Activated gamma-delta T cell treated with Interleukin-2 at 50 U/mL for 16 hours (primary cell): ENCODE results near the gene ZMYND12.

Experiments used
- DNase-seq: peaks from one replicate; pipeline ENCODE4 v3.0.0-alpha.2; 2020

The ZMYND12 gene

DNA sequence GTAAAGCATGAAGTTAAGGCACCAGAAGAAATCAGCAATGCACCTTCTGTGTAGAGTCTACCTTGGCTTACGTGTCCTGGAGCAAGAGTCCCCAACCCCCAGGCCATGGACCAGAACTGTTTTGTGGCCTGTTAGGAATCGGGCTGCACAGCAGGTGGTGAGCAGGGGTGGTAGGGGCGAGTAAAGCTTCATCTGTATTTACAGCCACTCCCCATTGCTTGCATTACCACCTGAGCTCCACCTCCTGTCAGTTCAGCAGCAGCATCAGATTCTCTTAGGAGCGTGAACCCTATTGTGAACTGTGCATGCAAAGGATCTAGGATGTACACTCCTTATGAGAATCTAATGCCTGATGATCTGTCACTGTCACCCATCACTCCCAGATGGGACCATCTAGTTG lies 21.5 kb downstream of the ZMYND12 start:
- no peak for DNase-seq

DNA sequence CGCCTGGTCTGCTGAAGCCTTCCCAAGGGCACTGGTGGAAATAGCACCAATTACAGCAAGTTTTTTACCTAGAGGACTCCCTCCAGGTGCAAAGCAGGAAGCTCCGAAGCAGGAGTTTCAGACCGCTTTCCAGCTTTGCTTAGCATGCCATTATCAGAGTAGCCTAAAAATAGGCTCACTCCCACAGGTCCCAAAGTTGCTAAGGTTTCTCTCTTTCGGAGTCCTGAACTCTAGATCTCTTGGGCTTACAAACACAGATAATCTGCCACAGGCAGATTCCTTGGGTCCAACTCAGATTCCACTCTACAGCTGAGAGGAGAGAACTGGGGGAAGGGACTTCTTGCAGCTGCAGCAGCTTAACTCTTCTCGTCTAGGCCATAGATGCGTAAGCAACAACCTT lies 22.5 kb downstream of the ZMYND12 start:
- no peak for DNase-seq

DNA sequence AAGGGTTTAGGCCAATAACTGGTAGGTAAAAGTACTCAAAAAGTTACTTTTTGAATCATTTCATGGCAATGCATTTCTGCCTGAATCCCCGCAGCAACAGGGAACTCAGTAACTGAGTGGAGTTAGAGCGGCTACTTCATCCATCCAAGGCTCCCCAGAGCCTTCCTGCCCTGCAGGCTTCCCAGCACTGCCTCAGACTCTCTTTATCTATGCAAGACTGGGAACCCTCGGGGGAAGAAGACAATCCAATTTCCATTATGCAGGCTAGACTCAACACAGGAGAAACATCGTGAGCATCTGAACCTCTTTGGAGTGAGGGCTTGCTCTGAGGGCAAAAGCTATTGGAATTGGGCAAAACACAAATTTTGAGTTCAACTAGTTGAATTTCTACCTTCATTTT lies 23.1 kb downstream of the ZMYND12 start:
- DNase-seq: no peak

DNA sequence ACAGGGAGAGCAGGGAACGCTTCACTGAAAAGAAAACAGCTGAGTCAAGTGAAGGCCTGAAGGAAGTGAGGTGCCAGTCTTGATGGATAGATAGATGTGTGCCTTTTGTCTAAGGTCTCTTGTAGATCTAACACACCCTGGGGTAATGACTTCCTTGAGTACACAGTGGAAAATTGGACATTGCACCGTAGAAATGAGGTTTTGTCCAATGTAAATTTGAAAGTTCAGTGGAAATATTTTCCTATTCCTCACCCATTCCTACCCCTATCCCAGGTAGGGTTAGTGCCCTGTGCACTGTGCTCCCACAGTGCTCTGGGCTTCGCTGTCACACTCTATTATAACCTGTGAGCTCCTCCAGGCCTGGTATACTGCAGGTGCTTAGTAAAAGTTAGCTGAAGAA lies 24.3 kb downstream of the ZMYND12 start:
- no peak for DNase-seq

DNA sequence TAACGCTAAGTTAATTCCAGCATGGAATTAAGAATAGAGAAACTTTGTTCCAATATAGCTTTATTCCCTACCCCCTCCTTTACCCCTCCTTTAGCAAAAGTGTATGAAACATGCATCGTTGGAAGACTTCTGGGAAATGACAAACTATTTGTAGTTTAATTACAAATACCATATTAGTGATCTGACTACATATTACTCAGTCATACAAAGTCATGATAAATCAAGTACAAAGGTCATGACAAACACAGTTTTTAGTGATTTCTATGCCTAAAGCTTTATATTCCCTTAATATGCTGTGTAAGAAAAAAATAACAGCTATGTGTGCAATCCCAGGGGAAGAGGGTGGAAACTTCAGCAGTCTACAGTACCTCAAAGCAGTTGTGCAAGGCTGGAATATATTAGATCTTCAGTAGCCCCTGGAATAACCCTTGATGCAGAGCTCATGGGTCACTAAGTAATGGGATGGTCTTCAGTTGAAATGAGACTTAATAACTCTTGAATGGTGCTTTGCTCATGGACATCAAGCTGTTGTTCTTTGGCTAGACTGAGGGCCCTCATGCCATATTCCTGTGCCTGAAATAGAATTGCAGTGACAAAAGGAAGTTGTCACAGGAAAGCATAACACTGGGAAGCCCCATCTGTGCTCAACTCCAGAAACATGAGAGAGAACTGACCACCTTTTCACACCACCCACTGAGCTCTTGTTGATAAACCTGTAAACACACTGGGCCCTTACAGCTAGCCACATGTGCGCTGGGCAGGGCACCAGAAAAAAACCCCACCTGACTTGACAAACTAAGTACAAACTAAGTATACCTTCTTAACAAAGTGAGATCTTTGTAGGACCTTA lies 25.3 kb downstream of the ZMYND12 start:
- DNase-seq: no peak

DNA sequence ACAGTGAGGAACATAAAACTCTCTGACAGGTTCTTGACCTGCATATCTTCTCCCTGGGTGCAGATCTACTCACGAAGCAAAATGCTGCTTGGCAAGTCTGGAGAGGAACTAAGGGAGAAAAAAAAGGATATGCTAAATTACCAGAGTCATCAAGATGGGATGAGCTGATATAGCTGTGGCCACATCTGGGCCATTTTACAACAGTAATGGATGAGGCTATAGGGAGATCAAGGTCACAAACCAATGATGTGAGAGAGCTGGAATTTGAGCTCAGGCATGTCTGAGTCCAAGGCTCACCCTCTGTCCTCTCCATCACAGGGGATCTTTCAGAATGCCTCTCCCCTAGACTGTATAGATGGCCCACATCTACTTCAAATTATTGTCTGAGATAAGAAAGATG lies 26.2 kb downstream of the ZMYND12 start:
- DNase-seq: no peak

DNA sequence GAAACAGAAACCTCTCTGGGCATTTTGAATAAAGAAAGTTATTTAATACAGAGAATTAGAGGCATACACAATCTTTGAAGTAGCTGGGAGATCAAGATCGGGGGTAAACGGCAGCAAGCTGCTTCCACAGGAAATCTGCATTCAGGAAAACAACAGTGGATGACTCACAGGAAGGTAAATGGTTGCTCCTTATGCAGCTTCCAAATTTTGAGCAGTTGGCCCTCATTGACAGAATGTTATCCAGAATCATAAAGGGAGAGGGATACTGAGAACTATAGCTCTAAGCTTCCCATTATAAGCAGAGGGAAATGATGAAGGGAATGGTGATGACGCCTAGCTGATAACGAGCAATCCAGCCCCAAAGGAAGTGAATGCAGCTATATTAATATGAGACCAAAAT lies 28.6 kb downstream of the ZMYND12 start:
- DNase-seq: no peak

DNA sequence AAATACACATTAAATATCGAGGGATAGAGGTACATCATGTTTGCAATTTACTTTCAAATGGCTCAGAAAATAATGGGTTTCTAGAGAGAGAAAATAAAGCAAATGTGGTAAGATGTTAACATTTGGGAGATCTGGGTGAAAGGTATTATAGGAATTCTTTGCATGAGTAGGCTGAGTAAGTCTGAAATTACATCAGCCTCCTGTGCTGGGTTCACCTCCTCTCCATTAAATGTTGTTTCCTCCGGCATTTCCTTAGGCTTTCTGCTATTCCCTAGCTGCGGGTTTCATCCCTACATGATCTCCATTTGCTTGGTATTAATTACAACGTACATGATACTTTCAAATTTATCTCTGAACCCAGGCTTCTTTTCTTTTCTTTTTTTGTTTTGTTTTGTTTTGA lies 31.6 kb downstream of the ZMYND12 start:
- DNase-seq: no peak

DNA sequence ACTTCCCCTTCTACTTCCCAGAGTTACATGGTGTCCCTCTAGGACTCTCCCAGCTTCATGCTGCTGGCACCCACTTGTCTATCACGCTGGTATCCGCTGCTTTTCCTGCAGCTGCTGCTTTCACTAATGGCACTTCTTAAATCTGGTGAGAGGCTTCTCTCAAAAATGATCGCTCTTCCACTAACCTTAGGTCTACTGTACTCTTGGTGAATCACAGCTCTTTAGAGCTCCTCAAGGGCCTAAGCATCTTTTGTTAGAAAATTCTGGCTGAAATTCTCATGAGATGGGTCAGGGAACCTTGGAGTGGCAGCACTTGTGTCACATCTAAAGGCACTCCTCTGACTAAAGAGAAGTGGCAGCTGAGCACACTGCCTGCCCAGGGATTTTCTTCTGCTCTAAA lies 32.1 kb downstream of the ZMYND12 start:
- DNase-seq: no peak

DNA sequence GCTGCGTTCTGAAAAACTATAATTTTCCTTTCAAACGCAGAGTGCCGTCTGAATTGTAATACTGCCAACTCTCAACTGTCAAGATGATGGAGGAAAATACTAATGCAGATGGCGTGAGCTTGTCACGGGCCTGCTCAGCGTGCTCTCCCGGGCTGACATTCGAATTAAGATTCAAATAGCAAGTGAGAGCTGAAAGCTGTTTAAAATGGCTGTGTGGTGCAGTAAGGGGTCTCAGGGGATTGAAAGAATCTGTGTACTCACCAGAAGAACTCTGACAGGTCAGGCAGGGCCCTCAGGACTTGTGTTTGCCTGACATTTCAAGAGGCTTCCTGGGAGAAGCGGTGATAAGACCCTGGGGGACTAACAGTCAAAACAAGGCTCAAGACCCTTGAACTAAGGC lies 33.1 kb downstream of the ZMYND12 start:
- DNase-seq: no peak

DNA sequence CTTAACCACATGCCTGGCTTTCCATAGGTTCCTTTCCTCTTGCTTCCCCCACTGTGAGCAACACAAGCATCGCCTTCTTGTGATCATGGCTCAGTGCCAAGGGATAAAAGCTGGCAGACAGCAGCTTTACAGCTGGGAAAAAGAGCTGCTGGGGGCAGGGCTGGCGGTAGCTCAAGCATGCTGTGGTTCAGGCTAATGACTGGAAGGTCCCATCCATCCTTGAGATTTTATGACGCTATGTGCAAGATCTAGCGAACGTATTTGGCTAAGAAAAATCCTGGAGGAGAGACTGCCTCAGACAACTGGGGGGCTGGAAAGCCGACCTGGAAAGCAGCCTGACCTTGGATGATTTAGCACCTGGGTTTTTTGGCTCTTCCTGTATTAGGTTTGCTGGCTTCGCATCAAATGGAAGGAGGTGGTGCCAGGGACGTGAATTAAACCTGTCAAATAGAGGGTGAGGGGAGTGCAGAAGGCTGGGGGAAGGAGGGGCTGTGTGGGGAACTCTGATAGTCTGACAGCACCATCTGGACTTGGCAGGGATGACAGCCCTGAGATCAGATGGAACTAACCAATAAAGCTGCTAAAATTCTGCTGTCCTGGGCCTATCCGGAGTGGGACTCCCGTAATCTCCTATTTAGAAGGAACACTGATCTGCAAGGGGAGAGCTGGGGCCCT lies 34.8 kb downstream of the ZMYND12 start:
- DNase-seq: no peak

DNA sequence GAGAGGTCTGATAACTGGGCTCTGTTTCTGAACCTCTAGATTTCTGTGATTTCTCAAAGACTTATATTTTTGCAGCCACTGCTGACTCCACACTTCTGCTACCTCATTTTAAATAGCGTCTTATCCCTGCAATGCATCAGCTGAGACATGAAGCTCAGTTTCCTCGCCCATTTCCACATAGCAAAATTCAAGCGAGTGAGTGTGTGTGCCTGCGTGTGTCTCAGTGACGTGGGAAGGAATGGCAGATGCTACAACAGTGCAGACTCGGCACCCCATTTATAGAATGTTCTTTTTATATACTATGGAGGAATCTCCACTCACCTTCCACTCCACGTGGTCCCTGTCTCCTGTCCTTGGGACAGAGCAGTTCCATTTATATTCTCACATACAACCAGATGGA lies 35.7 kb downstream of the ZMYND12 start:
- DNase-seq: no peak

DNA sequence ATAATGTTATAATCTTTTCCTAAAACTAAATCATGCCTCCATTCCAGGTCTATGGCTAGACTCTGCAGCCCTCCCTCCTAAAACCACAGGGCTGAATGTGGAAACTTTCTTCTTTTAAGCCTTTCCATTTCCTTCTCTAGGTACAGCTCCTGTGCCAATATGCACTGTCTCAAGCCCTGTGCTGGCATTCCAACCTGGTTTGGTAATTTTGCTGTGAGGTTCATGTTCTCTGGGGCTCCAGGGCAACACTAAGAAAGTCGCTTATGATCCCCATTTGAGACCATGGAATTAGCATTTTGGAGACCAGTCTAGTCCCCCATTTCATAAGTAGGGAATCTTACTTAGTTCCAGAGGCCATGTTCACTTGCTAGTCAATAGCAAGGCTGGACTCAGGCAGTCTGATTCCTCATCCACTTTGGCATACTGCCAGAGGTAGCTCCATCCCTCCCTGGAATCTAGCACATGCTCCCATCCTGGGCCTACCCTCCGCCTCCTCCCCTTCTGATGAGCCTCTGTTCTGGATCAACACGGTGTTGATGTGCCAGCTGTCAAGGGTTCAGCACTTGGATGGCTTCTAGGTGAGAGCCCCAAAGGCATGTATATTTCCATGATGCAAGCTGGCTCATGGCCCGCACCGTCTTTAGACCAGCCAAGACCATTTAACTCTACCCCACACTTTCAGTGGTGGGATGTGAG lies 36.5 kb downstream of the ZMYND12 start:
- no peak for DNase-seq

DNA sequence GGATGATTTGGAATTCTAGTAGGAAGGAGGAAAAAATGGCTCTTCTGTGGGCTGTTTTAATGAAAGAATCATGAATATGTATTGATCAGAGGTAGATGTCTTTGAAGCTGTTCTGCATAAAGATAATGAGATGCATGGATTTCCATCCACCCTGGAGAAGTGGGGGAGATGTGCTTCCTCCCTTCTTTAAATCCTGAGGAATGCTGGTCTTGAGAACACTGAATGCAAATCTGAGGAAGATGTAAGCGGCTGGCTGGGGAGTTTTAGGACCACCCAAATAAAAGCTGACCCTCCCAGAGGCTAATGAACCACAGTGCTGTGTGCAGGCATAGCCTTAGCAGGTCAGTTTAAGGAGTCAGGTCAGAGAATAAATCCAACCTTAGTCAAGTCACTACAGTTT lies 37.3 kb downstream of the ZMYND12 start:
- no peak for DNase-seq

DNA sequence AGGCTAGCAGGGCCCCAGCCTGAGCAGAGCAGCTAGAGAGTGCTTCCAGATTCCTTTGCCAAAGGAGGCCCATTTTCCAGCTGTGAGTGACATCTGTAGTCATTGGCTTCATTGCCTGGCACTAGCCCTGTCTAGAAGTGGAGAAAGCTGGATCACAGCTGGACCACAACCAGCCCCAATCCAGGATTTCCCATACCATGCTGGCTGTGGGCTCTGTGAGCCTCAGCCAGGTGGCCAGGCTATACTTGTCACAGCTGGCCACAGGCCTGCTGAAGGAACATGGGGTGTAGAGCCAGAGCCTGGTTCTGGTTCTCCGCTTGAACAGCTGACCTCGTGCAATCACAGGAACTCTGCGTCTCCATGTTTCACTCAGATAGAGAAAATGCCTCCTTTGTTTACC lies 38.7 kb downstream of the ZMYND12 start:
- DNase-seq: no peak

DNA sequence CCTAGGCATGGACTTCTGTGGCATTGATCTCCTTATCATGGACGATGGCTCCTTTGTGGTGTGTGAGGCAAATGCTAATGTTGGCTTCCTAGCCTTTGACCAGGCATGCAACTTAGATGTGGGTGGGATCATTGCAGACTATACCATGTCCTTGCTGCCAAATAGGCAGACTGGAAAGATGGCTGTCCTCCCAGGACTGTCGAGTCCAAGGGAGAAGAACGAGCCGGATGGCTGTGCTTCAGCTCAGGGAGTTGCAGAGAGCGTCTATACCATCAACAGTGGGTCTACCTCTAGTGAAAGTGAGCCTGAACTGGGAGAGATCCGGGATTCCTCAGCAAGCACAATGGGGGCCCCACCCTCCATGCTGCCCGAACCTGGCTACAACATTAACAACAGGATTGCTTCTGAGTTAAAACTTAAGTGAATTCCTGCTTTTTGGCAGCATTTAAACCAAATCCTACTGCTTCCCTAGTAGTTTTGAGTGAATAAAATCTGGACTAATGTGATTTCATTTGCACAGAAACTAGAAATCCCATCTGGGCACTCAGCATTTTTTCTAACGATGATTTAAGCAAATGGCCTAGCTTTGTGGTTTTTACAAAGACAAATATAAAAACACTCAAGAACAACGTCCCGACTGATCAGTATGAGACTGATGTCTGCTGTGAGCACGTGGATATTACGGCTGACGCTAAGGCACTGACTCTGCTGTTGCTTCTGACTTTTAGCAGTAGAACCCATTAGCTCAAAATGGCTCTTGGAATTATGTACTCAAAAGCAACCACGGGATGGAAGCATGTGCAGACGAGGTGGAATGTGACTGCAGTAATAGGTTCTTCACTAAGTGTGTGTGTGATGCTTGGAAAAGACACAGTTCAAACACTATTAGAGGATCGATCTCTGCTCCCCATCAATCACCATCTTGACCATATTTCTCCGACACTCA lies 41.0 kb downstream of the ZMYND12 start:
- no peak for DNase-seq

DNA sequence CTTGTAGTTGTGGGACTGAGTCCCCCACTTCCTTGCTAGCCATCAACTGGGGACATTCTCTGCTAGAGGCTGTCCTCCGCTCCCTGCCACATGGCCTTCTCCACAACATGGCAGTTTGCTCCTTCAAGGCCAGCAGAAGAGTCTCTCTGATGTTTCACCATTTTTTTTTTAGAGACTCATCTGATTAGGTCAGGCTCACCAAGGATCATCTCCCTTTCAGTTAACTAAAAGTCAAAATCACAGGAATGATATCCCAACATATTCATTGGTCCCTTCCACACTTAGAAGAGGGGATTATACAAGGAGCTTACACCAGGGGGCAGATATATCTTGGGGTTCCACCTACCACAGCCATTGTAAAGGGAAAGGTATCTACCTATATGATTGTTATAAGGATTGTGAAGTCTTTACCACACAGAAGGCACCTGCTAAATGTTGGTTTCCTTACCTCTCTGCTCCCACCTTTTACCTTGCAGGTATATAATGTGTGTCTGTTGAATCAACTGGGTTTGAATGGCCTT lies 51.9 kb downstream of the ZMYND12 start:
- no peak for DNase-seq

DNA sequence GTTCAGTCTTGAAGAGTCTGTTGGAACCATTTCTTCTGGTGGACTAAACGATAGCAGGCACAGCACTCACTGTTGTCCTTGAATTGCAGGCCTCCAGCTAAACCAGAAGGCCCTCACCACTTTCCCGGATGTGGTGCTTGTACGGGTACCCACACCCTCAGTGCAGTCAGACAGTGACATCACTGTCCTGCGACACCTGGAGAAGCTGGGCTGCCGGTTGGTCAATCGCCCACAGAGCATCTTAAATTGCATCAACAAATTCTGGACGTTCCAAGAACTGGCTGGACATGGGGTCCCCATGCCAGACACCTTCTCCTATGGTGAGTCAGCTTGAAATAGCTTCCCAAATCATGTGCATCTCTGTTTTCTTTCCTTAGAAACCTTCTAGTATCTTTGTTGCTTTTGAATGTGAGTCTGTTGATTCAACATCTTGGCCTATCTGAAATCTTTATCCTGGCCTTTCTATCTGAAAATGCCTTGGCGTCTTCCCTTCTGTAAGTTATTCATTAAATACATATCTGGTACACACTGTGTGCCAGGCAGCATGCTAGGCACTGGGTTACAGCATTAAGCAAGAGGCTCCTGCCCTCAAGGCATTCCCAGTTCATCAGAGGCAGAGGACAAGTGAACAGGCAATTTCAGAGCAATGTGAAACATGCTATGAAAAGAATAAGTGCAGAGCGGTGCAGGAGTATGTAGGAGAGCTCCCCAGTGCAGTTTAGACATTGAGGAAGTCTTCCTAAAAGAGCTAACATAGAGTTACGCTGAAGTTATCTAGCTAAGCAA lies 56.3 kb downstream of the ZMYND12 start:
- no peak for DNase-seq

DNA sequence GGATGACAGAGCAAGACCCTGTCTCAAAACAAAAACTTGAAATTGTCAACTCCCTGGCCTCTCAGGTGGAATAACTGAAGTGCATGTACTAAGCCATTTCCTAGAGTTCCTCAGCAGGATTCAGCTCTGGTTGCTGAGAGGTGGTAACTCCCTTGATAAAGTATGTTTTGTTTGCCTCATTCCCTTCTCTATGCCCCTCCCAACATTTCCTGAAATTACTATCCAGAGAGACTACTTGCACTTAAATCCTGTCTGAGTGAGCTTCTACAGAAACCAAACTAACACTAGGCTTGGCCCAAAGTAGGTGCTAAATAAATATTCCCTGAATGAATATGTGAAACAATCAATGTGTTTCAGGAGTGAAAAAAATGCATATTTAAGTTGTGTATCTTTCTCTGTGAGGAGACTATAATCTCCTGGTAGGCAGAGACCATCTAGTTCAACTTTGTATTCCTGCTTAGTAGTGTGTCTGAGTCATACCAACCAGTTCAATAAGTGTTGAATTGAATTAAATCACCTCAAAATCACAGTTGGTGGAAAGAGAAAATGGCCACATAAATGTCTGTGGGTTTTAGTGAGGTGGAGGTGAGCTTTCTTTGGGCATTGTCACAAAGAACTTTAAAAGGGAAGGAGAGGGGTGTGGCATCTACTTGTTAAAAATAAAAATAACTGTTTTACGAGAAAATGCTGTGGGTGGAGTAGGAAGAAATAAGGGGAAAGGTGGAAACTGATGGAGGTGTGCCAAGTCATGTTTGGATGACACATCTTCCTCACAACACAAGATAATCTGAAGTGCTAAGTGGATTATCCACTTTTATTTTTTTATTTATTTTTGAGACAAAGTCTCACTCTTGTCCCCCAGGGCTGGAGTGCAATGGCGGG lies 62.6 kb downstream of the ZMYND12 start:
- no peak for DNase-seq

DNA sequence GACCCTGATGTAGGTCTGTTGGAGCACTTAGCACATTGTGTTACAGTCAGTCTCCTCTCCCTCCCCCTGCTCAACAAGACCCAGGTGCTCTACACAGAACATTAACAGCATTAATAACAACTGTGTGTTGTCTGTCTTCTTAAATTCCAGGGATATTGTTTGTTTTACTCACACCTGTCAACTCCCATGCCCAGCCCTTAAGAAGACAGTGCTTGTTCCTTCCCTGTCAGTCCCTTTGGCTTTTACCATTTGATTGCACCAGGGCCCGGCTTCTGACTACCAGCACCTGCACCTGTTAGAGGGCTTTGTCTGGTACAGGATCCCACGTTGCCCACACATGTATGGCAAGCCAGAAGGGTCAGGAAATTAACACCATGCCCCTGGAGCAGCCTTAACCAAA lies 63.6 kb downstream of the ZMYND12 start:
- no peak for DNase-seq

DNA sequence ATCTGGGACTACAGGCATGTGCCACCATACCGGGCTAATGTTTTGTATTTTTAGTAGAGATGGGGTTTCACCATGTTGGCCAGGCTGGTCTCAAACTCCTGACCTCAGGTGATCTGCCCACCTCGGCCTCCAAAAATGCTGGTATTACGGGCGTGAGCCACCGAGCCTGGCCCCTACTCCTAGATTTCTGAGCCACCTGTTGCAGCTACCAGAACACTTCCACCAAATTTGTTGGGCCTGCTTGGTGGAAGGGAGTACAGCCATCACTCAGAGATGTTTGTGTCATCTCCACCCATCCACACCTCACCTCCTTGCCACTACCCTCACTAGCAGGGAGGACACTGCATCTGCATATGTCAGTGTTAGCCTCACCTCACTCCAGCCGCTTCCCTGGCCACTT lies 69.8 kb downstream of the ZMYND12 start:
- no peak for DNase-seq
